OCI-LY7 (cell line): ENCODE measurements around the gene SNRPA1. TPM values are rescaled to one million over a fixed set of nuclear protein-coding genes. Genes with fewer than 3 reads are reported as not detected.

Experiments used
- BruUV-seq: library from RNA; stranded (reverse); fragments of 400-500 nt; replicated peaks from 2 replicates; lab custom pipeline; 2021; lab: Mats Ljungman, UMichigan
- CTCF ChIA-PET: fragments of 300-600 bp; sonication (Branson Sonifier 250); formaldehyde crosslinking; loops from one replicate; lab custom pipeline; 2022; ENCODE audit warnings: antibody characterized with exemption; ENCODE audit not compliant: unreplicated experiment; lab: Charles Lee
- POLR2A ChIA-PET: fragments of 300-600 bp; sonication (Branson Sonifier 250); formaldehyde crosslinking; loops from one replicate; lab custom pipeline; 2022; ENCODE audit warnings: antibody characterized with exemption; lab: Charles Lee
- DNase-seq: peaks from one replicate; pipeline ENCODE4 v3.0.0-alpha.2; 2015; ENCODE audit warnings: low spot score
- H2AFZ ChIP-seq: fragments of 200-600 bp; sonication (generic), shearing (Covaris generic); 2 replicates; pipeline ENCODE4 v1.6.1; 2014; ENCODE audit warnings: mild to moderate bottlenecking, antibody characterized with exemption, low read length, moderate library complexity
- H3K27ac ChIP-seq: fragments of 200-600 bp; sonication (generic); 2 replicates; pipeline ENCODE4 v1.5.1; 2014; ENCODE audit warnings: mixed run types, low read depth, mild to moderate bottlenecking, moderate library complexity, low read length, inconsistent platforms; ENCODE audit not compliant: poor library complexity, severe bottlenecking
- H3K36me3 ChIP-seq: fragments of 200-600 bp; sonication (generic); 2 replicates; pipeline ENCODE4 v1.6.1; 2014; ENCODE audit warnings: mild to moderate bottlenecking, antibody characterized with exemption, low read length, moderate library complexity, mixed read lengths; ENCODE audit not compliant: insufficient read depth
- H3K4me1 ChIP-seq: fragments of 200-600 bp; sonication (generic); 2 replicates; pipeline ENCODE4 v1.5.1; 2014; ENCODE audit warnings: mild to moderate bottlenecking, low read length; ENCODE audit not compliant: insufficient read depth, poor library complexity, severe bottlenecking
- H3K4me2 ChIP-seq: fragments of 200-600 bp; sonication (generic); 2 replicates; pipeline ENCODE4 v1.6.1; 2014; ENCODE audit warnings: mild to moderate bottlenecking, low read length
- H3K4me3 ChIP-seq: fragments of 200-600 bp; sonication (generic); 2 replicates; pipeline ENCODE4 v1.5.1; 2014; ENCODE audit warnings: mild to moderate bottlenecking, low read depth, low read length; ENCODE audit not compliant: poor library complexity, severe bottlenecking
- H3K79me2 ChIP-seq: fragments of 200-600 bp; sonication (generic); 2 replicates; pipeline ENCODE4 v1.6.1; 2016; ENCODE audit warnings: low read depth, mild to moderate bottlenecking, low read length, moderate library complexity, mixed read lengths; ENCODE audit not compliant: insufficient read depth
- H3K9me2 ChIP-seq: fragments of 200-600 bp; sonication (generic); 2 replicates; pipeline ENCODE4 v1.6.1; 2016; ENCODE audit warnings: mild to moderate bottlenecking, low read length, mixed read lengths; ENCODE audit not compliant: insufficient read depth
- H3K9me3 ChIP-seq: fragments of 200-600 bp; sonication (generic); 2 replicates; pipeline ENCODE4 v1.6.1; 2014; ENCODE audit warnings: mild to moderate bottlenecking, mixed run types, low read length, mixed read lengths
- H4K20me1 ChIP-seq: fragments of 200-600 bp; sonication (generic); 2 replicates; pipeline ENCODE4 v1.6.1; 2014; ENCODE audit warnings: mild to moderate bottlenecking, antibody characterized with exemption, low read length, moderate library complexity, mixed read lengths; ENCODE audit not compliant: insufficient read depth
- CTCF ChIP-seq: fragments of 200-600 bp; sonication (generic); conservative IDR thresholded peaks from 2 replicates; pipeline ENCODE4 v1.5.1; 2014; ENCODE audit warnings: mild to moderate bottlenecking, antibody characterized with exemption, low read length, moderate library complexity, mixed read lengths
- EZH2phosphoT487 ChIP-seq: fragments of 200-600 bp; sonication (generic); IDR thresholded peaks from 2 replicates; pipeline ENCODE4 v1.6.1; 2018; ENCODE audit warnings: low read depth, borderline replicate concordance, mild to moderate bottlenecking, mixed run types, antibody characterized with exemption, low read length, moderate library complexity, mixed read lengths
- intact Hi-C: fragments of 100-400 bp; cut with micrococcal nuclease; formaldehyde crosslinking; loops from one replicate; pipeline ENCODE4 v1.10.0; 2022; ENCODE audit not compliant: unreplicated experiment
- total RNA-seq, 2 experiments: library from RNA; depleted of rRNA in 1 of 2; stranded (reverse); fragments of >200 nt in 1 of 2; shearing (Covaris generic) in 1 of 2; gene quantifications; 2 replicates each; pipeline ENCODE4 v1.2.3, GENCODE V29; 2014 to 2022

SNRPA1 gene
- total RNA-seq, 2 experiments from 2014 or later = 54.3 to 176 TPM

DNA sequence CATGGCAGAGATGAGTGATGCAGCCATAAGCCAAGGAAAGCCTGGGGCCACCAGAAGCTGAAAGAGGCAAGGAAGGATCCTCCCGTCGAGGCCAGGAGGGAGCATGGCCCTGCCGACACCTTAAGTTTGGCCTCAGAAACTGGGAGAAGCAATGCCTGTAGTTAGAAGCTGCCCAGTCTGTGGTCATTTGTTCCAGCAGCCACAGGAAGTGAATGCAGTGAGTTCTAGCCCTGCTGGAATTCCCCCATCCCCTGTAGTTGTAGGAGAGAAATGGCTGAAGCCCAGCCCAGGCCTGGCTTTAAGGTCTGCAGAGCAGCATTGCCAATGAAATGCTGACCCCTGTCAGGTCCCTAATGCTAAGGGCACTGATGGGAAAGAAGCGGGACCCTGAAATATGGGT, 31.0 kb downstream of the SNRPA1 start:
- Histone ChIP-seq H3K36me3 (peaks cover under 1% of the 10 kb centered on the region; the same call in 1 of the 2 replicates), H4K20me1 (no peaks in the 10 kb centered on the region), H3K9me3 (no peaks in the 10 kb centered on the region), H3K4me2 (no peak overlapping the region), H3K4me1 (no peaks in the 10 kb centered on the region), H3K4me3 (no peak overlapping the region), H2AFZ (no peak overlapping the region), H3K27ac (no peak overlapping the region), H3K9me2 (no peaks in the 10 kb centered on the region), H3K79me2 (no peaks in the 10 kb centered on the region)
- DNase-seq = no peak
- no TSS peak for BruUV-seq
- CTCF ChIA-PET = no interaction called here
- intact Hi-C loops = no loop called here
- TF ChIP-seq EZH2phosphoT487 = no peak
- TF ChIP-seq CTCF = no peak
- POLR2A ChIA-PET = no interaction called here

GRCh38 chr15:101262551-101262950, 32.5 kb downstream of the SNRPA1 start:
- POLR2A ChIA-PET = interaction anchor here (1.0 kb wide), 1 partner anchor 10 kb away, joined by 4 read pairs; no protein-coding TSS in a partner anchor
- intact Hi-C loops = no loop called here
- no peaks in the 10 kb centered on the region for H3K79me2 ChIP-seq
- H3K4me1 ChIP-seq = no peaks in the 10 kb centered on the region
- H3K4me3 ChIP-seq = no peak overlapping the region
- no peak overlapping the region for H2AFZ ChIP-seq
- no peak overlapping the region for H3K27ac ChIP-seq
- BruUV-seq = no TSS peak
- no peak for DNase-seq
- H3K36me3 ChIP-seq = no peaks in the 10 kb centered on the region
- no peak overlapping the region for H3K4me2 ChIP-seq
- no peak for TF ChIP-seq CTCF
- no peak for TF ChIP-seq EZH2phosphoT487
- no peaks in the 10 kb centered on the region for H4K20me1 ChIP-seq
- no peaks in the 10 kb centered on the region for H3K9me2 ChIP-seq
- CTCF ChIA-PET = no interaction called here
- no peaks in the 10 kb centered on the region for H3K9me3 ChIP-seq

DNA sequence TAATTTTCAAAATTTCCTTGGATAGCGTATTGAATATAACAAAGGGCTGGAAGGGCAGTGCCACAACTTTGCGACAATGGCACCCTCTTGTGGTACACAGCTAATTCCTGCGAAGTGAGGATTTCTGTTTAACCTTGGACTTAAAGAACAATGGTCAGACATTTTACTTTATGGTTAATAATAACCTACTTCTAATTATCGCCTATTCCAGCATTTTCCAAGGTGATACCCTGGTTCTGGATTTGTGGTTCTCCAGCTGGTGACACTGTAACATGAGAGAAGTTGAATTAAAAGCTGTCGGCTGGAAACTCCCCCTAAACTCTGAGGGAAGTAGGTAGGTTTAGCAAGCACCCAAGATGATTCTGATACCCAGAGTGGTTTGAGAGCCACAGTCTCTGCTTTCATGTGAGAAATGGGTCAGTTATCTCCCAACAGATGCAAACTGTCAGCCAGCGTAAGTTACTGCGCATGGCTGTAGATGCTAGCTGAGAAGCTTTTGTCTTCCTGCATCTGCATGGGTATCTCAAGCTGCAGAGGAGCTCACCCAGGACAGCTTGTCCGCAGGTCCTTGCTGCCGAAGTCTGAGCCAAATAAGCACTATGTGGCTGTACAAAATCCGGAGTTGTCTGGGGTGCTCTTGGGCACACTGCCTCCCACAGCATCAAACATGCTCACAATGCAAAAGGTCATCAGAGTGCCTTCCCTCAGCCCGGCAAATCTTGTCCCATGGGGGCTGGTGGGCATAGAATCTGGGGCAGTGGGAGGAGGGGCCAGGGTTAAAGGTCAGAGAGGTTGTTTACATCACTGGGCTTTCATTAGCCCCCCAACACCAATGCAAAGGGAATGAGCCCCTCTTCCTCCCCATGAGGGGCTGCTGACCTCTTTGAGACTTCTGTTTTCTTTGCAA, 36.6 kb downstream of the SNRPA1 start:
- no peak overlapping the region for H3K27ac ChIP-seq
- no peaks in the 10 kb centered on the region for H3K36me3 ChIP-seq
- no peaks in the 10 kb centered on the region for H4K20me1 ChIP-seq
- H3K4me1 ChIP-seq = no peaks in the 10 kb centered on the region
- no peak overlapping the region for H3K4me3 ChIP-seq
- peak; percentile 73 for DNase-seq
- no peaks in the 10 kb centered on the region for H3K79me2 ChIP-seq
- TF ChIP-seq CTCF (peak; percentile 100), EZH2phosphoT487 (no peak)
- H3K9me3 ChIP-seq = no peaks in the 10 kb centered on the region
- no TSS peak for BruUV-seq
- no peaks in the 10 kb centered on the region for H3K9me2 ChIP-seq
- no peak overlapping the region for H3K4me2 ChIP-seq
- no peak overlapping the region for H2AFZ ChIP-seq
- intact Hi-C loops = loop anchor here (1.0 to 2.0 kb wide), 3 partner anchors 170 to 630 kb away; no protein-coding TSS in a partner anchor
- ChIA-PET POLR2A (interaction anchor here (0.6 kb wide), 1 partner anchor 17 kb away, joined by 3 read pairs; no protein-coding TSS in a partner anchor), CTCF (interaction anchor here (1.4 kb wide), 1 partner anchor 168 kb away, joined by 8 read pairs; no protein-coding TSS in a partner anchor)
